Measurements from ENCODE around the gene DPP10. TPM values are rescaled to one million over a fixed set of nuclear protein-coding genes. Genes with fewer than 3 reads are reported as not detected.

The DPP10 gene
- total RNA-seq, 1 experiment from 2014 or later = not detected

- H3K4me3 ChIP-seq = no peak overlapping the region
- H3K27ac ChIP-seq = no peak overlapping the region
- H3K9me3 ChIP-seq (replicated peaks) = no peaks in the 10 kb centered on the region
- no peaks in the 10 kb centered on the region for H3K27me3 ChIP-seq (replicated peaks)
- no peaks in the 10 kb centered on the region for H3K4me1 ChIP-seq (replicated peaks)
- no peak for DNase-seq (ENCODE audit: low read depth in 1 of 2, low spot score in 2 of 2)
- H3K36me3 ChIP-seq = no peaks in the 10 kb centered on the region
Observed at GRCh38 chr2:115214050-115214449, 771.6 kb downstream of the DPP10 start.

GRCh38 chr2:115219296-115219695, 776.9 kb downstream of the DPP10 start:
- no peak overlapping the region for H3K27ac ChIP-seq
- H3K9me3 ChIP-seq (replicated peaks) = no peaks in the 10 kb centered on the region
- no peaks in the 10 kb centered on the region for H3K27me3 ChIP-seq (replicated peaks)
- no peaks in the 10 kb centered on the region for H3K4me1 ChIP-seq (replicated peaks)
- no peaks in the 10 kb centered on the region for H3K36me3 ChIP-seq
- DNase-seq (ENCODE audit: low read depth in 1 of 2, low spot score in 2 of 2) = no peak
- no peak overlapping the region for H3K4me3 ChIP-seq

DNA sequence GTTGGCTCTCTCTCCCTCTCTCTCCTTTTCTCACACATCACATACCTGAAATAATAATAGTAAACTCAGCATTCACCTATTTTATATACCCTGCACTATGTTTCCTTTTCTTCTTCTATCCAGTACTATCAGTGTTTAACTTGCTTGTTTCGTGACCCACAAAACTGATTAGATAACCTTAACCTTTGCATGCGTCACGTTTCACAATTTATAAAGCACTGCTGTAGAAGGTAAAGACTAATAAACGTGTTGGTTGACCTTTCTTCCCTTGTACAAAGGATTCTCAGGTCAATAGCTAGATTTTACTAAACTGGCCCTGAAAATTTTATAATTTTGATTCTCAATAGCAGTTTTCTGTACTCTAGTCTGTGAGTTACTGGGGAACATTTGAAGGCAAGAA, 791.7 kb downstream of the DPP10 start:
- no peak for DNase-seq (ENCODE audit: low read depth in 1 of 2, low spot score in 2 of 2)
- H3K27ac ChIP-seq = no peak overlapping the region
- H3K4me1 ChIP-seq (replicated peaks) = no peaks in the 10 kb centered on the region

GRCh38 chr2:115234737-115235136, 792.3 kb downstream of the DPP10 start:
- Histone ChIP-seq H3K36me3 (no peaks in the 10 kb centered on the region), H3K27ac (no peak overlapping the region), H3K4me3 (no peak overlapping the region), H3K4me1 (replicated peaks) (no peaks in the 10 kb centered on the region), H3K9me3 (replicated peaks) (no peaks in the 10 kb centered on the region; the same call in 1 of the 2 replicates), H3K27me3 (replicated peaks) (no peaks in the 10 kb centered on the region)
- no peak for DNase-seq (ENCODE audit: low read depth in 1 of 2, low spot score in 2 of 2)

More for the DNA sequence above, 791.7 kb downstream of the DPP10 start:
- no peaks in the 10 kb centered on the region for H3K27me3 ChIP-seq (replicated peaks)
- no peak overlapping the region for H3K4me3 ChIP-seq
- no peaks in the 10 kb centered on the region; the same call in 1 of the 2 replicates for H3K9me3 ChIP-seq (replicated peaks)
- H3K36me3 ChIP-seq = no peaks in the 10 kb centered on the region

DNA sequence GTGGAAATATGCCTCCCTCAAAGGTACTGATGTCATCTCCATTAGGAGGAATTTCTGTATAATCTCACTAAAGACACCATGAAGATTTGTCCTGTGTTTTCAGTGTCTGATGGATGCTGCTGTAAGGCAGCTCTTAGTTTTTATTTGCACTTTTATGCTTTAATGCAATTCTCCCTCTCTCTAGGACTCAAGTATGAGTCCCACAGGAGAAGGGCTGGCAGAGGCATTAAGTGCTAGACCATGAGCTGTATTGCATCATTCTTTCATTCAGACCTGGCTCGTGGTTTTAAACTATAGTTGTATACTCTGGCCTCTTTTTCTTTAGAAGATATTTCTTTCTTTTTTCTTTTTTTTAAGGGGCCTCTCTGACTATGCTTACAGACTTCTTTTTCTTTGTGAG, 805.6 kb downstream of the DPP10 start:
- no peak overlapping the region for H3K4me3 ChIP-seq
- no peaks in the 10 kb centered on the region for H3K9me3 ChIP-seq (replicated peaks)
- H3K4me1 ChIP-seq (replicated peaks) = no peaks in the 10 kb centered on the region
- no peak for DNase-seq (ENCODE audit: low read depth in 1 of 2, low spot score in 2 of 2)
- no peak overlapping the region for H3K27ac ChIP-seq
- H3K27me3 ChIP-seq (replicated peaks) = no peaks in the 10 kb centered on the region
- no peaks in the 10 kb centered on the region for H3K36me3 ChIP-seq

DNA sequence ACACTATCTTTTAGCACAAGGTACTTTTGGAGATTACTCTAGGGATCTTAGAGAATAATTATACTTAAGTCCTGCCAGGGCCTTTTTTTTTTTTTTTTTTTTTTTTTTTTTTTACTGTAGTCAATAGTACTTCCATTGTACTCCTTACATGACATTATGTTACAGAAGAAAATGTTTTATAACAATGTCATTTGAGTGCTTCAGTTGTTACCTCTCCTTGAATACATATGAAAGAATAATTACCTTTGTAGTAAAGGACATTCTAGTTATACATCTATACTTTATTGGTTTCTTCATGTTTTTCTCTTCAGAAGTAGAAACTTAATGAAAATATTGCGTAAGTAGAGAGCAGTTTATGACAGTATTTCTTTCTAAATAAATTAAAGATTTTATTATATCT, 834.9 kb downstream of the DPP10 start:
- DNase-seq (ENCODE audit: low read depth in 1 of 2, low spot score in 2 of 2) = no peak
- no peaks in the 10 kb centered on the region; the same call in 1 of the 2 replicates for H3K9me3 ChIP-seq (replicated peaks)
- no peaks in the 10 kb centered on the region for H3K36me3 ChIP-seq
- H3K27ac ChIP-seq = no peak overlapping the region
- no peaks in the 10 kb centered on the region for H3K27me3 ChIP-seq (replicated peaks)
- H3K4me3 ChIP-seq = no peak overlapping the region
- H3K4me1 ChIP-seq (replicated peaks) = no peaks in the 10 kb centered on the region

DNA sequence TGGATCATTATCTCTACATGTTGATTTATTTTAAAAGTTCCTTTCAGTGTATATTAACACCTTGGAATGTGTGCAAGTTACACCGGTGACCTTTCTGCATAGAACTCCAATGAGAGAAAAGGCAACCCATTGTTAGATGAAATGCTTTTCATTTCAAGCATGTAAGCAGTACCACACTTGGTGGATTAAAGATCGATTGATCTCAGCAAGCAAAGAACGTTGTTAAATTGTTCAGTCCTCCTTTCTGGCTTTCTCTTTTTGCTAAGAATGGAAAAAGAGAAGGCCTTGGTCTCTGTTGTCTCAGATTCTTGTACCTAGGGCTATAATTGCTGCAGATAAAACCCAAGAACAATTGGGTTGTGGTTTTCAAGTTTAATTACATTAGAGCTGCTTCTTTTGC, 843.0 kb downstream of the DPP10 start:
- no peaks in the 10 kb centered on the region for H3K4me1 ChIP-seq (replicated peaks)
- no peak for DNase-seq (ENCODE audit: low read depth in 1 of 2, low spot score in 2 of 2)
- no peaks in the 10 kb centered on the region for H3K9me3 ChIP-seq (replicated peaks)
- no peak overlapping the region for H3K4me3 ChIP-seq
- no peaks in the 10 kb centered on the region for H3K27me3 ChIP-seq (replicated peaks)
- H3K27ac ChIP-seq = no peak overlapping the region
- no peaks in the 10 kb centered on the region for H3K36me3 ChIP-seq

DNA sequence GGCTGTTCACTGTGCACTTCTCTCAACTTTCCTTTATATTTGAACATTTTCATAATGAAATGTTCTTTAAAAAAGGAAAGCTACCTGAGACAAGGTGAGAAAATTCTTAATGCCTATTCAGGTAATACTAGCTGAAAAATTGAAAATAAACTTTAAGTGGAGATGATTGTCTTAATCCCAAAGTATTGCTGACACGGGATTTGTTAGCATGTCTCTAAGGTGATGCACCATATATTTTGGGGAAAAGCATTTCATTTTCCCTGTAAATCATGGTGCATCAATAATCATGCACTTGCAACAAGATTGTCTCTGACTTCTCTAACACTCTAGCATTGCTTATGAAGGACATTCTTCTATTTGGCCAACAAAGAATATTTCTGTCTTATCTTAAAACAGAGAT, 848.0 kb downstream of the DPP10 start:
- Histone ChIP-seq H3K27ac (no peak overlapping the region), H3K36me3 (no peaks in the 10 kb centered on the region), H3K4me1 (replicated peaks) (no peaks in the 10 kb centered on the region), H3K27me3 (replicated peaks) (no peaks in the 10 kb centered on the region), H3K9me3 (replicated peaks) (no peaks in the 10 kb centered on the region), H3K4me3 (no peak overlapping the region)
- DNase-seq (ENCODE audit: low read depth in 1 of 2, low spot score in 2 of 2) = no peak

DNA sequence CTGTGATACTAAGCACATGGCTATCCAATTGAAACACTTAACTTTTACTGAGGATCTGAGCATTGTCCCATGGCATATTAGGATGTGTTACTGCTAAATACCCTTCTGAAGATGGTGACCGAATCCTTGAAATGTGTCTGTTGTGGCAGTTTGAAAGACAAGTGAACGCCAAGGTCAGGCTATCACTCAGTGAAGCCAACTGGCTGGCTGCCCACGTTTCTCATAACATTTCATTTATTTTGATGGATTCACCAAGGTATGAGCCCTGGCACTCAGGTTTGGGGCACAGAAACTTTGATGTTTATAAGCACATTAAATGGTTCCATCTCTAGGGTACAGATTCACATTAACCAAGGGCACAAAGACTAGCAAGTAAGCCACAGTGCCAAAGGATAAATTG, 850.3 kb downstream of the DPP10 start:
- no peak overlapping the region for H3K27ac ChIP-seq
- DNase-seq (ENCODE audit: low read depth in 1 of 2, low spot score in 2 of 2) = no peak
- H3K36me3 ChIP-seq = no peaks in the 10 kb centered on the region
- no peaks in the 10 kb centered on the region for H3K9me3 ChIP-seq (replicated peaks)
- H3K4me1 ChIP-seq (replicated peaks) = no peaks in the 10 kb centered on the region
- H3K4me3 ChIP-seq = no peak overlapping the region
- no peaks in the 10 kb centered on the region for H3K27me3 ChIP-seq (replicated peaks)

DNA sequence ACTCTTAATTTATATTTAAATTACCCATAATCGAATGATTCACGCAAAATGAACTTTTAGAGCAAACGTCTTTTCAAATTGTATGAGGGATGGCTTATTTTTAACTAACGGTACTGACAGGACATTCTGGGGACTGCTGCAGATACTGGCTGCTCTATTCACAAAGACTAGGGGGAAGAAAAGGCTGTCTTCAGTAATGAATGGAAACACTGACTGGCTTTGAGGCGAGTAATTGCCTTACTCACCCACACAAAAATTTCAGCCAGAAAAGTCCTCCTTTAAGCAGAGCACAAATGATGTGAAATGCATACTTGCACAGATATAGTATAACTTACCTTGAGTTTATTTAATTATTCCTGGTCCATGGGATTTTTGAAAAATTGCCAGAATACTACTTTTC, 852.6 kb downstream of the DPP10 start:
- no peak for DNase-seq (ENCODE audit: low read depth in 1 of 2, low spot score in 2 of 2)
- H3K27ac ChIP-seq = no peak overlapping the region
- H3K36me3 ChIP-seq = no peaks in the 10 kb centered on the region
- H3K27me3 ChIP-seq (replicated peaks) = no peaks in the 10 kb centered on the region
- H3K4me3 ChIP-seq = no peak overlapping the region
- H3K9me3 ChIP-seq (replicated peaks) = no peaks in the 10 kb centered on the region
- no peaks in the 10 kb centered on the region for H3K4me1 ChIP-seq (replicated peaks)

- no peak for DNase-seq (ENCODE audit: low read depth in 1 of 2, low spot score in 2 of 2)
- Histone ChIP-seq H3K27me3 (replicated peaks) (no peaks in the 10 kb centered on the region), H3K36me3 (no peaks in the 10 kb centered on the region), H3K4me3 (no peak overlapping the region), H3K9me3 (replicated peaks) (no peaks in the 10 kb centered on the region), H3K4me1 (replicated peaks) (no peaks in the 10 kb centered on the region), H3K27ac (no peak overlapping the region)
Observed at GRCh38 chr2:115297056-115297455, 854.6 kb downstream of the DPP10 start.

- no peaks in the 10 kb centered on the region for H3K4me1 ChIP-seq (replicated peaks)
- H3K9me3 ChIP-seq (replicated peaks) = no peaks in the 10 kb centered on the region
- no peak overlapping the region for H3K4me3 ChIP-seq
- no peaks in the 10 kb centered on the region for H3K27me3 ChIP-seq (replicated peaks)
- DNase-seq (ENCODE audit: low read depth in 1 of 2, low spot score in 2 of 2) = no peak
- H3K36me3 ChIP-seq = no peaks in the 10 kb centered on the region
- no peak overlapping the region for H3K27ac ChIP-seq
Observed at GRCh38 chr2:115299199-115299598, 856.8 kb downstream of the DPP10 start.

- Histone ChIP-seq H3K27me3 (replicated peaks) (no peaks in the 10 kb centered on the region), H3K9me3 (replicated peaks) (no peaks in the 10 kb centered on the region; the same call in 1 of the 2 replicates), H3K4me1 (replicated peaks) (no peaks in the 10 kb centered on the region), H3K4me3 (no peak overlapping the region), H3K36me3 (no peaks in the 10 kb centered on the region), H3K27ac (no peak overlapping the region)
- no peak for DNase-seq (ENCODE audit: low read depth in 1 of 2, low spot score in 2 of 2)
Observed at GRCh38 chr2:115305712-115306111, 863.3 kb downstream of the DPP10 start.

DNA sequence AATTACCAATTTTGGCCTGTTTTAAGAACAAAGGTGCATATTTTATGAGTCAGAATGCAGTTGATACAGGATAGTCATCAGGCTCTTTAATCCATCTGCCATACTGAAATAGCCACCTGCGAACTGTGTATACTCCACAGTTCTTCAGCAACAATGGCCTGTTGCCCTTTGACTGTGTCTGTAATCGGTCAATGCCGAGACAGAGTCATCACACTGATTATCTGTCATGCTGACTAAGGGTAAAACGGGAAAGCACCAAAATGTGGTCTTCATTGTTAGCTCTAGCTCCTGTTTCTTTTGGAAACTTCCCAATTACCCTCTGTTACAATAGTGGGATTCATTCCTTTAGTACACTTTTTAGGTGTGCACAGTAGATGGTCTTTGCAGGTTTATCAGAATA, 871.7 kb downstream of the DPP10 start:
- Histone ChIP-seq H3K4me3 (no peak overlapping the region), H3K27ac (no peak overlapping the region), H3K9me3 (replicated peaks) (no peaks in the 10 kb centered on the region; the same call in 1 of the 2 replicates), H3K4me1 (replicated peaks) (no peaks in the 10 kb centered on the region), H3K36me3 (no peaks in the 10 kb centered on the region), H3K27me3 (replicated peaks) (no peaks in the 10 kb centered on the region)
- no peak for DNase-seq (ENCODE audit: low read depth in 1 of 2, low spot score in 2 of 2)

DNA sequence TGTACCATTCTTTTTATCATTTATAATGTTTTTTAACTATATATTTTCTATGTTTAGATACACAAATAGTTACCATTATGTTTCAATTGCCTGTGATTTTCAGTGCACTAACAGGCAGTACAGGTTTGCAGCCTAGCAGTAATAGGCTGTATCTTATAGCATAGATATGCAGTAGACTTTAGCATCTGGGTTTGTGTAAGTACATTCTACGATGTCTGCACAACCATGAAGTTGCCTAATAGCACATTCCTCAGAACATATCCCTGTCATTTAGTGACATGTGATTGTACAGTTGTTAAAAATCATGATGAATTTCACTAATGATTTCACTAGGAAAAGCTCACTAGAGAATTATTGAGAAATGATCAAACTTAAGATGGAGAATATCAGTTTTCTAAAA, 884.6 kb downstream of the DPP10 start:
- Histone ChIP-seq H3K36me3 (no peaks in the 10 kb centered on the region), H3K9me3 (replicated peaks) (no peaks in the 10 kb centered on the region), H3K27ac (no peak overlapping the region), H3K4me3 (no peak overlapping the region), H3K4me1 (replicated peaks) (no peaks in the 10 kb centered on the region), H3K27me3 (replicated peaks) (no peaks in the 10 kb centered on the region)
- DNase-seq (ENCODE audit: low read depth in 1 of 2, low spot score in 2 of 2) = no peak
